GM21529 (cell line): ENCODE data around the gene ZBP1.

Experiments
- ATAC-seq: cut with Tn5 transposase; IDR thresholded peaks from one replicate; pipeline ENCODE4 v1.9.1; 2021; ENCODE audit not compliant: unreplicated experiment

Gene ZBP1

DNA sequence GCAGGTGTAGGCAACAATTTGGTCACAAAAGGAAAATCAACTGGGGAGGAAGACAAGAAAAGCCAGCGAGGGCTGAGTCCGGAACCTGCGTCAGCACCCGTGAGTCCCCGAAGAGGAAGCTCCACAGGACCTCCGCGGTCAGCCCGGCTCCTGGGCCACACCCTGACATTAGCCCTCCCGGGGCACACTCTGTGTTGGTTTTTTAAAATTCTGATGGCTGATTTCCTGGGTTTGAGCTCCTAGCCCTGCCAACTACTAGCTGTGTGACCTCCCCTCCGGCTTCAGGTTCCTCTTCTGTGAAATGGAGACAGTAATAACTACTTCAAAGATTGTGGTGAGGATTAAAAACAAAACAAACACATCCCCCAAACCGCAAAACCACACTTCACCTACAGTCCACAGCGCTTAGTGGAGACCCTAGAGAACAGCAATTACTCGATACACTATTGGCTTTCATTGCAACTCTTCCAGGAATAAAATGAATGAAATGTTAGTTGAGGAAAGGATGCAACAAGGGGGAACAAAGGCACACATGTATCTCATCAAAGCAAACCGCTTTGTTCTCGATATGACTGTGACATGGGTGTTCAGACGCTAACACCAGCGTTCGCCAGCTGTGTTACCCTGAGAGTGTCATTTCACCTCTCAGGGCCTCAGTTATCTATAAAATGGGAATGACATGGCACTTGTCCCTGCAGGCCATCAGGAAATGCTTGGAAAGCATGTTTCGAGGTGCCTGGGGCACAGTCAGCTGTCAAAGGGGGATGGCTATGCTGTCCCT lies 985 bp downstream of the ZBP1 start:
- ATAC-seq: peak; percentile 60

DNA sequence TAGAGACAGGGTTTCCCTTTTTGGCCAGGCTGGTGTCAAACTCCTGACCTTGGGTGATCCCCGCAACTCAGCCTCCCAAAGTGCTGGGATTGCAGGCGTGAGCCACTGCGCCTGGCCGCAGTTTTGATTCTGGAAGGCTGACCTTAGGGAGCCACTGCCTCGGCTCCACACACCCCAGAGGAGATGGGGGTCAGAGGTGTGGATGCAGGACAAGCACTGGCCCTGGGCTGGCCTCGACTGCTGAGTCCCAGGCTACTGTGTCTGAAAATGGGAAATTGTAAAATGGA lies 1.5 kb downstream of the ZBP1 start:
- no peak for ATAC-seq

DNA sequence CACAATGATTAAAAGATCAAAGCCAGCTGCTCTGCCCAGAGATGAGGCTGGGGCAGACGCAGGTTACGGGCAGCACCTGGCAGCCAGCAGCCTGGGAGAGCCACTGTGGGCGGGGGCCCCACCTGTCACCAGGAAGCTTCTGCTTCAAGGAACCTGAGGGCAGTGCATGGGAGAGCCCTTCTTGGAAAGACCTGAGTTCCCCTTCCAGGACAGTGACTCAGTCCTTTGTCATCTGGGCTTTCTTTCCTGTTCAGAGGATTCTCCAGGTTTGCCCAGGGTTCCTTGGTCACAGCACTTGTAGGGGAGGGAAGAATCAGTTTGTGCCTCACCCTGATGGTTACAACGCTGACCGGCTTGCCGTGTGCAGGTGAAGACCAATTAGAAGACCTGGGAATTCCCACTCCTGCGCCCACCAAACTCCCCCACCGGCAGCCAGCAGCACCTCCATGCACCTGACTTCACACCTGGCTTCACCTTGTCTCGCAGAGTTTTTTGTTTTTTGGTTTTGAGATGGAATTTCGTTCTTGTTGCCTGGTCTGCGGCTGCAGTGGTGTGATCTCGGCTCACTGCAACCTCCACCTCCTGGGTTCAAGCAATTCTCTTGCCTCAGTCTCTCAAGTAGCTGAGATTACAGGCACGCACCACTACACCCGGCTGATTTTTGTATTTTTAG lies 2.0 kb downstream of the ZBP1 start:
- ATAC-seq: no peak

DNA sequence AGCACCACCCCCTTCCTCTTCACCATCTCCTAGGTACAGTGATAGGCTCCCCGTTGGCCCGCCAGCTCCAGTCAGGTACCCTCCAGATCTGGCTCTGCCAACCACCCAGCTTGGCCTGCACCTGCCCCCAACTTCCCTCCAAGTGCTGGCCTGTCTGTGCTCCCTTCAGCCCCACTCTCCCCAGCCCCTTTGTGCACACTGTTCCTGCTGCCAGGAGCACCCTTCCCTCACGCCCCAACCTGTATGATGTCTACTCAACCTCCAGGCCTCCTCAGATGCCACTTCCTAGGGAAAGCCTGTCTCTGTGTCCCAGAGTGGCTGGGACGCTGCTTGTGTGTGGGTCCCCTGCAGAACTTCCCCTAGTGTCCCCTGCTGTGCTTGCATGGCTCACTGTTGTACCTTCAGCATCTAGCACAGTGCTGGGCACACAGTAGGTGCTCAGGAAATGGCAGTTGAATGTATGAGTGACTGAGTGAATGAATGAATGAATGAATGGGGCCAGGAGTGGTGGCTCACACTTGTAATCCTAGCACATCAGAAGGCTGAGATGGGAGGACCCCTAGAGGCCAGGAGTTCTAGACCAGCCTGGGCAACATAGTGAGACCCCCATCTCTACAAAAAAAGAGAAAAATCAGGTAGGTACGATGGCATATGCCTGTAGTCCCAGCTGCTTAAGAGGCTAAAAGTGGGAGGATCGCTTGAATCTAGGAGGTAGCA lies 3.0 kb downstream of the ZBP1 start:
- no peak for ATAC-seq

DNA sequence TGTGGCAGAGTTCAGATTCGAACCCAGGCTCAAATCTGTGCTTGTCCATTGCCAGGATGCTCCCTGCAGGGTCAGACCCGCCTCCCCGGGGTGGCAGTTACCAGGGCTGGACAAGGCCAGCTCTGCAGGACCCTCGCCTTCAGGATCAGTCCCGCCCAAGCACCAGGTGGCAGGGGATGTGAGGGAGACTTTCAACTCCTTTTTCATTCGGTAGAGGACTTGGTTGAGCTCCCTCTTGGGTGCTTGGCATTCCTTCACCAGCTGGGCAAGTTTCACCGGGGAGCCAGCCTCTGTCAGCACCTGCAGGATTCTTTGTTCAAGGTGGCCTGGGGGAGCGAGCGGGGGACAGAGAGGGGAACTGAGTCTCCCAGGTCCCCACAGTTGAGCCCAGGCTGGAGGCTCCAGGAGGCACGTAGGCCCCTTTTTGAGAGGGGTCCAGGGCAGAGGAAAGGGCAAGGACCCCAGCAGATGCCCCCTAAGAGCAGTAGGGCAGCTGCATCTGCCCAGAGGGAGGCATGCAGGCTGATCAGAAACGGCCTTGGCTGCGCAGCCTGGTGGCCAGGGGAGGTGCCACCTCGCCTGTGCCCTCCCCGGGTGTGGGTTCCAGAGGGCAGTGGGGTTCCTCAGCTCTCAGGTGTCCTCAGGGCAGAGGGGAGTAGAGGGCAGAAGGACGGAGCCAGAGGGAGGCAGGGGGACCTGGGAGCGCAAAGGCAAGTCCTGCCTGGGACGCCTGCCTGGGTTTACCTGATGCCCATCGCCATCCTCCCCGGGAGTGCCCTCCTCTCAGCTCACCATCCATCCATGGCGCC lies 3.9 kb downstream of the ZBP1 start:
- no peak for ATAC-seq

DNA sequence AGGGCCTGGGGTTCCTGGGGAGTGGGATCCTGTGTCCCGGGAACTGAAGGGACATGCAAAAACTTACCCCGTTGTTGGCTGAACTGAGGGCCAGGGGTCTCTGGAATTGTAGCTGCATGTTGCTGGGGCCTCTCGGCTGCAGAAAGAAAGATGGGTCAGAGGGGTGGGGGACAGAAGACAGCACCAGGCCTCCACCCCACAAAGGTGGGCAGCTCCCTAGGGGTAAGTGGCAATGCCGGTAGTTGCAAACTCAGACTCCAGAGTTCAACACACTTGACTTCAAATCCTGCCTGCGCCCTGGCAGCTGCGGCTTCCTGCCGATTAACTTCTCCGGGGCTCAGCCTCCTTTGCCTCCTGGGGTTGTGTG lies 4.8 kb downstream of the ZBP1 start:
- no peak for ATAC-seq

DNA sequence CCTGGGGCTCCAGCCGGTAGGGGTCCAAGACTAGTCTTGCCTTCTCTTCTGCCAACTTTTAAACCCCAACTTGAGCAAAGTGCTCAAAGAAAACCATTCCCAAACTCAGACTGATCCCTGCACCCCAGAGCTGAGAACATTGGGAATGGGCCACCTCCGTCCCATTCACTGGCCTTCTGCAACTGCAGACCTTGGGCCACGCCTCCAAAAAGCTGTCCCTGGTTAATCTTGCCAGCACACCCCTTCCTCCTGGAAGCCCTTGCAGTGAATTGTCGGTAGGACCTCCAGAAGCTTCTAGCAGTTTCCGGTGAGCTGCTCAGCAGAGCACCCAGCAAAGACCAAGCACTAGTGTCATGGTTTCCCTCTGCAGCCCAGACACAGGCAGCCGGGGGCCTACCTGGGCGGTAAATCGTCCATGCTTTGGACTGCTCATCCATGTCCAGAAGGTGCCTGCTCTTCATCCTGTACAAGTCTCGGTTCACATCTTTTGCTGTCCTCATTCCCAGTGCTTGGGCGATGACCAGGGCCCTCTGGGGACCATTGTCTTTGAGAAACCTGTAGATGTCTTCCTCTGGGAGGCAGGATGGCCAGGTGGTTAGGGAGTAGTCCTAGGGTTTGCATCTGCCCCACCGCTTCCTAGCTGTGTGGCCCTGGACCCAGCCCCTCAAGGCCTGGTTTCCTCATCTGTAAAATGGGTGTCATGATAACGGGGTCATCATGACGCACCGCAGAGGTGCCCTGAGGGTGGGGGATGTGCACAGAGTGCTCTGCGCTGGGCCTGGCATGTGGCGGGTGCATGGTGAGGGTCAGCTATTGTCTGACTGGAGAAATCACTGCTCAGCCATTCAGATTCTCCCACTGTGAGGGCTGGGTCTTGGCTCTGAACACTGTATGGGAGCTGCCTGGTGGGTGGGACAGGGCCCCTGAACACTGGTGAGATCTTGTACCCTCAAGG lies 5.5 kb downstream of the ZBP1 start:
- ATAC-seq: no peak

DNA sequence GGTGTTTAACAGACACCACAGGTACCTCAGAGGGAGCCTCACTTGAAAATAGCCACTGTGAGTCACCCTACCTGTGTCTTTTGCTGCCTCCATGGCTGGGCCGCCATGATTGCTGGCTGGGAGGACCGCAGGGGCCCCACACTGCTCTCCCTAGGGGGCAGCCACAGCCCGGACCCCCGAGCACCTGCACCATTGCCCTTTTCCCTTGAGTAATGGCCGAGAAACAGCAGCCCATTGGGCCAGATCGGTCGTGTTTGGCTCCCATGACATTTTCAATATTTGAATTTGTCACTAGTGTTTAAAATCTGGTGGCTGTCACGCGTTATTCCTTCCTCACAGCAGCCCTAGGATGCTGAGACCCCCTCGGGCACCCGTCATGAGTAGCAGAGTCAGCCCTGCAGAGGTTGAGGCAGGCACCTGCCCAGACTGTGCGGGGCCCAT lies 6.7 kb downstream of the ZBP1 start:
- ATAC-seq: no peak

DNA sequence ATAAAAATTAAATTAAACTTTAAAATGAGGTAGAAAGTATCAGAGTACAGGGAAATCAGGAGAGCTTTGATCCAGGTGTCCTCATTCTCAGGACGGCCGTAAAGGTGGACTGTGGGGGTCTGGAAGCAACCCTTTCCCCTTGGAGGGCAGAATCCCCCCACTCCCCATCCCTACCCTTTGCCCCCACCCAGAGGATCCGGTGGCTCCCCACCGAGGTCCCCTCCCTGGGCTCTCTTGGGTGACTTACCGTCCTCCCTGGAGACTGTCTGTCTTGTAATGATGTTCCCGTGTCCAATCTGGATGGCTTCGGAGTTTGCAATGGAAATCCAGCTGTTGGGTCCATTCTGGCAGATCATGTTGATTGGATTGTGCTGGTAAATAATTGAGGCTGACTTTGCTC lies 7.3 kb downstream of the ZBP1 start:
- ATAC-seq: no peak

DNA sequence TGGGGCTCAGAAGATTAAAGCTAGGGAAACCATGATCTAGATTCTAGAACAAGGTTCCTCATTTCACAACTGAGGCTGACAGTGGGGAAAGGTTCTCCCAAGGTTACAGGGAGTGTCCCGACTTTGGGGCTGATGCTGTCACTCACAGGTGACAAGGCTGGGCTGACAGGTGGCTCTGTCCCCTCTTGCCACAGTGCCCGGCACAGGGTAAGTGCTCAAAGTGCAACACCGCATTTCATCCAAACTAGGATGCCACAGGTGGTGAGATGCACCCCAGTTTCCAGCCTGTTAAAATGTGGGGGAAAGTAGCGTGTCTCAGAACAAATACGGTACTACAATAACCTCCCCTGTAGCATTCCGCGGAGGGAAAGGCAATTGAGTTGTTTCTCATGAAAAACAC lies 7.8 kb downstream of the ZBP1 start:
- no peak for ATAC-seq

DNA sequence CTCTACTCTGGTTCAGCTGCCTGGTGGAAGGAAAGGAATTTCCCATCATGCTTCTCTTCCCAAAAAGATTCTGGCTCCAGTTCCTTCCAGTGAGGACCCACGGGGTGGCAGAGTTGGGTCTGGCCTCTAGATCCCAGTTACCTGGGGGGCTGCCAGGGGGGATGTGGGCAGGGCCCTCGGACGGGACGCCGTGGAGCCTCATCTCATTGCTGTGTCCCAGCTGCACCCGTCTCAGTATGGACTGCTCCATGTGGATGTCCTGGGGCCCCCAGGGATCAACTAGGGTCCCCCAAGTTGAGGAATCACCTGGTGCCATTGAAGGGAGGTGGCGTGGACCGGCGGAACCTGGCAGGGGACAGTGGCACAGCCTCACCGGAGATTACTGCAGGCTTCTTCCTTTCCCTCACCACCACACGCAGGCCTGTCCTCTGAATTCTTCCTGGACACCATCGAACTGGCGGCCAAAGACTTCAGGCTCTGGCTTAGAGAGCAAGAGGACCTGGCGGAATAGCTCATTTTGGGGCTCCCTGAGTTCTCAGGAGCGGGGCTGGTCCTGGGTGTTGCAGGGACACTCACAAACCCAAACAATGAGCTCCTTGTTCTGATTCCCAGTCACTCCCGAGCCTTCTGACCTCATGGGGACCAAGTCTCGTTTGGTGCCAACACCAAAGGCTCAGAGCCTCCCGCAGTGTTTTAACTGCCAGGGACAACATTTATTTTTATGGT lies 8.5 kb downstream of the ZBP1 start:
- ATAC-seq: no peak

DNA sequence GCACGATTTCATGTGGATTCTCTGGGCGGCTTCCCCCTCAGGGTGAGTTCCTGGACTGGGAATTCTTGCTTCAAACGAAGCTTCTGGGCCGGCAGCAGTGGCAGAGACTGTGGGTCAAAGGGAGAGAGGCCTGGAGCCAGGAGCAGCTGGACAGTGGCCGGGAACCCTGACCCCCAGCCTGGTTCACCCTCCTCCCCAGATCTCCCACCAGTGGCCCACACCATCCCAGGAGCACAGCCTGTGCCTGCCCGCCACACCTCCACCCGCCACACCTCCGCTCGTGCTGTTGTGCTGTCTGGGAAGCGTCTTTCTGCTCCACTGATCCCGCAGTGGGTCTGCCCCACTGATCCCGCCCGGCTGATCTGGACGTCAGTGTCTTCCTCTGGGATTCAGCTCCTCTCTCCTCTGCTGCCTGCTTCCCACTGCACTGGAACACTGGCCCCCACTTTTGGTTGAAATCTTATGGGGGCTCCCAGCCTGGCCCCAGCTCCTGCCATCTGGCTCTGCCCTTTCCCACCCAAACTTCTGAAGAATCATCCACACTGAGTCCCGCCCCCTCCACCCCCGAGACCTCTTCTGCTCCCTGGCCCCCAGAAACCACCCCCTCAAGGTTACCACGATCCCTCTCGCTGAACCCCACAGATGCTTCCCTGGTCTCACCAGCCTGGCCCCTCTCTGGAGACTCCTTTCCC lies 9.8 kb downstream of the ZBP1 start:
- no peak for ATAC-seq

DNA sequence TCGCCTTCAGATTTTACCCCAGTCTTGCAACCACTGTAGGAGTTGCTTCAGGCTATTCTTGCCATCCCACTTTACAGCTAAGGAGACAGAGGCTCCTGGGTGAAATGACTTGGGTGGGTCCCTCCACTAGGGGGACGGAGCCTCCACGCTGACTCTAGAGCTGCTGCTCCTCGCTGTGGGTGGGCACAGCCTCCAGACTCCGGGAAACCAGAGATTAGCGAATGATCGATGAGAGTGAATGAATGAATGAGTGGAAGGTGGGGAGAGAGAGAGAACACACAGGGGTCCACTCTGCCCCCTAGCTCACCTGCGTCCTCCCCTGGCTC lies 10.4 kb downstream of the ZBP1 start:
- ATAC-seq: no peak

DNA sequence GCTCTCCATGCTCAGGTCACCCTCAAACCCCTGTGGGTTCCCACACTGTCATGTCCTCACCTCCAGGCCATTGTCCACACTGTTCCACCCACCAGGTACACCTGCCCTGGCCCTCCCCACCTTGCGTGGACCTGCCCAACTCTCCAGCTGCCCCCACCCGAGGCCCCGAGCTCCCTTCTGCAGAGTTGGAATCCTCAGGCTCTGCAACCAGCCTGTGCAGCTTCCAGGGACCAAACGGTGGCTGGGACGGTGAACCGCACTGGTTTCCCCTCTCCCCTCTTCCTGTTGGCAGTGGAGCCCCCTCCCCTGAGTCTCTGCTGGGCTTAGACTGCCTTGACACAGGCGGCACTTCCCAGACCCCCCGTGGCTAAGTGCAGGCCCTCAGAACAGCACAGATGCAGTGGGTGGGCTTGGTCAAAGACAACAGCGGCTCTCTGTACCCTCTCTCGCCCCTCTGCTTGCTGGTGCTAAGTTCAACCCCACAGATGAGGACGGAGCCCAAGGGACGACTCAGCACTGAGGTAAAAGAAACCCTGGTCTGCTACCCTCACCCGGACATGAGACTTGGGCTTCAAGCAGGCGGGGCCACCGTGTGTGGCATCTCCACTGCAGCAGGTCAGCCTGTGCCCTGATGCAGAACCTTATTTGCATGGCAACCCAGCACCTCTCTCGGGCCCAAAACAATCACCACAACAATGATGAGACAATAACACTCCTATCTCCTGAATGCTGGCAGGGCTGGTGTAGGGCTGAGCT lies 11.0 kb downstream of the ZBP1 start:
- no peak for ATAC-seq

DNA sequence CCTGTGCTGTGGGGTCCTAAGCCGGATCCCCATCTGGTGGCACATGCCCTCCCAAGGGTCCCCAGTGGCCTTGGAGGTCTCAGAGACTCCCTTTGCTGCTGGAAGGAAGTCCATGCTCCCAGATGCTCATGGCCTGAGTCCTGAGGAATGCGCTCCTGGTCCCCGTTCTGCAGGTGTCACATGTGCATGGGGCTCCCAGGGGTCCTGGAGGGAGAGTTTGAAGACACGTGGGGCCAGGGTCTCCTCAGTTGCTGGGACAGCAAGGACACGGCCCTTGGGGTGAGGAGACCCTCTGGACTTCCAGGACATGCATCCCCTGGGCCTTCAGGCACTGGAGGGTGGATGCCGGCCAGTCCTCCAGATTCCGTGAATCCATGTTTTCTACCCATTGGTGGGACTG lies 11.7 kb downstream of the ZBP1 start:
- no peak for ATAC-seq

DNA sequence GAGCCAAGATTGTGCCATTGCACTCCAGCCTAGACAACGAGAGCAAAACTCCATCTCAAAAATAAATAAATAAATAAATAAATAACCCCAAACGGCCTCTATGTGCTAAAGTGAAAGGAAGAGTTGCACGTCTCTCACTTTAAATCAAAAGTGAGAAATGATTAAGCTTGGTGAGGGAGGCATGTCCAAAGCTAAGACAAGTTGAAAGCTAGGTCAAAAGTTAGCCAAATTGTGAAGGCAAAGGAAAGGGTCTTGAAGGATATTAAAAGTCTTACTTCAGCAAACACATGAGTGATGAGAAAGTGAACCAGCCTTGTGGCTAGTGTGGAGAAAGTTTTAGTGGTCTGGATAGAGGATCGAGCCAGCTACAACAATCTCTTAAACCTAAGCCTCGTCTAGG lies 14.3 kb downstream of the ZBP1 start:
- no peak for ATAC-seq

DNA sequence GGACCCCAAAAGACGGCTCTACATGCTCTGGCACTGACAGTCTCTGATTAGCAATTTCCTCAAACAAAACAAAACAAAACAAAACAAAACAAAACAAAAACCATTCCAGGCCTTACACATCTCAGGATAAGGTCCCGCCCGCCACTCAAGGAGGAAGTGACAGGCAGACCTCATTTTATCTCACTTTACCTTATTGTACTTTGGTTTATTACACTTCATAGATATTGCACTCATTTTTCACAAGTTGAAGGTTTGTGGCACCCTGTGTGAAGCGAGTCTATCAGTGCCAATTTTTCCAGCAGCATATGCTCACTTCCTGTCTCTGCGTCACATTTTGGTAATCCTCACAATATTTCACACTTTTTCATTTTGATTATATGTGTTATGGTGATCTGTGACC lies 15.2 kb downstream of the ZBP1 start:
- no peak for ATAC-seq

DNA sequence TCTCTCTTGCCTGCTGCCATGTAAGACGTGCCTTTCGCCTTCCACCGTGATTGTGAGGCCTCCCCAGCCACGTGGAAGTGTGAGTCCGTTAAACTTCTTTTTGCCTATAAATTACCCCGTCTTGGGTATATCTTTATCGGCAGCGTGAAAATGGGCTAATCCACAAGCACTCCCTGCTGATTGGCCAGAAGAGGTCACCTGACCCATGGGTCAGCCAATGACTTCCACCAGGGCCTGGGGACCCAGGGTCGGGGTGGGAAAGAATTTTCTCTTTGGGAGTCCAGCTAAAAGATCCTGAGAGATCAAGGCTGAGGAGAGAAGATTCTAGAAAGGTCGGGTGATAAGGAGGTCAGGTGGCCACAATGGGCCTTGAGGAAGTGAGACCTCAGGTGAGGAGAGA lies 17.1 kb downstream of the ZBP1 start:
- no peak for ATAC-seq

DNA sequence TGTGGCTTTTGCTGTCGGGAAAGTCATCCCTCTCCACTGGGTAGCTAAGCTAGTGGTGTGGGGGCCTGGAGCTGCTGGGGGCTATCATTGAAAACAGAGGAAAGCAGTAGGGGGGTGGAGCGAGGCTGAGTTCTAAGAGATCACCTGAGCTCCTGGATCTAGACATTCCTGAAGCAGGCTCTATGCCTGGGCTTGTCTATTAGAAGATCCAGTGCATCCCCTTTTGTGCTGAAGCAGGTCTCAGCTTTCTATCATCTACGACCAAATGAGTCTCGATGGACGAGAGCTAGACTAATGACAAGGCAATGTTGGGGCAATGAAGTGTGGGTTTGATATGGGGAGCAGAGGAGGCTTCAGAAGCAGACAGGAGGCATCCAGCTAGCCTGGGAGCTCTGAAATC lies 18.5 kb downstream of the ZBP1 start:
- ATAC-seq: no peak
